GM18505 (cell line): ENCODE measurements around the gene IKZF5.

Experiments used
- ATAC-seq: cut with Tn5 transposase; IDR thresholded peaks from one replicate; pipeline ENCODE4 v1.9.1; 2021; ENCODE audit not compliant: unreplicated experiment
- POLR2A ChIP-seq: IDR thresholded peaks from 4 replicates; pipeline ENCODE4 v1.6.1; 2011; ENCODE audit warnings: borderline replicate concordance; ENCODE audit not compliant: insufficient read depth, insufficient read length; ENCODE audit errors: extremely low read depth

Gene IKZF5

DNA sequence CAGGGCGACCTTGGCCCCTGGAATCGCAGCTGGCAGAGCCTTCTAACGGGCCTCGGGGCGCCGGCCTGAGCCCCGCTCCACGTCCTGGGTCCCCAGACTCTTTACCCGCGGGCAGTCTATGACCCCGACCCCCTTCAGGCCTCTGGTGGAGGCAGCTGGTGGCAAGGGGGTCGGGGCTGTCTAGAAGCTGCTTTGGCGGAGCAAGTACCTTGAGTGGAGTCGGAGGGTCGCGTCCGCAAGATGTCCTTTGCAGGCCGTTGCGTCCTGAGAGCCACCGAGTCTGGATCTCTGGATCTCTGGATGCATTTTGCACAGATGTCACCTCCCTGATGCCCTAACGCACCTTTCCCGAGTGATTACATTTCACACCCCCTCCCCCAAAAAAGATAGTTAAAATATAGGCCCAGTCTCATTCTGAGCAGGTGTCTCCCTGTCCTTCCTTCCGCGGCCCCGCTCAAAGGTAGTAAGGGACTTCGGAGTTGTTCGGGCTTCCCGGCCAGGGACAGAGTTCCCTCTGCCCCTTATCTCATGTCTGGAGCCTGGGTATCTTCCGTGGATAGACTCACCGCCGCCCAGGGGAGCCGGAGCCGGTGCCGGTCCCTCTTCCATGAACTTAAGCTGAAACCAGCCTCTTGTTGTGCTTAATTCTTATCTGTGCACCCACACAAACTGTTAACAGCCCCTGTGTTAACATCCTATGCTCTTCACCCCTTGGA lies 668 bp upstream of the IKZF5 start:
- no peak for TF ChIP-seq POLR2A
- peak; percentile 6 for ATAC-seq

- TF ChIP-seq POLR2A, result no peak
- ATAC-seq, result no peak
Measured at GRCh38 chr10:123007558-123008354, 839 bp downstream of the IKZF5 start.

DNA sequence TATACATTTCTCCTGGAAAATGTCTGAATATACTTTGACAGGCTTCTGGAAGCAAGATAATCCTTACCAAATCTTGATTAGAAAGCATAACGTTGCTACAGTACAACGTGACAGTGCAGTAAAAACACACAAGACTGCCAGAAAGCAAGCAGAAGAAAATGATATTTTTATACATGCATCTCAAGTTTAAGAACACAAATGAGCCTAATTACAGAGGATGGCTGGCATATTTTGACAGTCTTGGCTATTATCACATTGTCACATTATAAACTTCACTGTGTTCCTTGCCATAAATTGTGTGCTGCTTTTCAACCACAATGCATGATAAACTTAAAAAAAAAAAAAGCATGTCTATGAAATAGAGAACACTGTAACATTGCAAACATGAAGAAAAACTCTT lies 4.3 kb downstream of the IKZF5 start:
- ATAC-seq, result no peak
- no peak for TF ChIP-seq POLR2A

DNA sequence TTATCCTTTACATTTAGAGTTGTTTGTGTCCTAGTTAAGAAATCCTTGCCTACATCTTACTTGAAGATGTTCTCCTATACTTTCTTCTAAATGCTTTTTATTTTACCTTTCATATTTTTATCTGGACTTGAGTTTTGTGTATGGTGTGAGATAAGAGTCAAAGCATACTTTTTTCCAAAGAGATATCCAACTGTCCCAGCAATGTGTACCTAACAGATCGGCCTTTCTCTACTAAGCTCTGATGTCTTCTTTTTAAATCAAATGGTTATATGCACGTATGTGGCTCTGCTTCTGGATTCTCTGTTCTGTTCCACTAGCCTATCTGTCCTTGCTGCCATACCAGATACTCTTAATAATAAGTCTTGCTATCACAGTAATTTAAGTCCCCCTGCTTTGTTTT lies 7.2 kb downstream of the IKZF5 start:
- no peak for TF ChIP-seq POLR2A
- no peak for ATAC-seq

- TF ChIP-seq POLR2A, result no peak
- no peak for ATAC-seq
Measured at GRCh38 chr10:123000155-123000554, 8.4 kb downstream of the IKZF5 start.

DNA sequence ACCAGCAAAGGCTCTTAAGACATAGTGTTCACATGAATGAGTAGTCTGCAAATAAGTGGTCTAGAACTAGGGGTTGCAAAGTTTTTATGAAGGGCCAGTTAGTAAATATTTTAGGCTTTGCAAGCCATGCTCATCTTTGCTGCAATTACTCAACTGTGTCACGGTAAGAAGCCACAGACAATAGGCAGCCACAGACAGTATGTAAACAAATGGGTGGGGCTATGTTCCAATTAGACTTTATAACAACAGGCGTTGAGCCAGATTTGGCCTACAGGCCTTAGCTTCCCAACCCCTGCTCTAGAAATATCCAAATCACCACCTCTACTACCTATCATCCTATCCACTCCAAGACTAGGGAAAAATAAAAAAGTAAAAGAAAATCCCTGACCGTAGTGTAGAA lies 9.2 kb downstream of the IKZF5 start:
- ATAC-seq, result no peak
- TF ChIP-seq POLR2A, result no peak

DNA sequence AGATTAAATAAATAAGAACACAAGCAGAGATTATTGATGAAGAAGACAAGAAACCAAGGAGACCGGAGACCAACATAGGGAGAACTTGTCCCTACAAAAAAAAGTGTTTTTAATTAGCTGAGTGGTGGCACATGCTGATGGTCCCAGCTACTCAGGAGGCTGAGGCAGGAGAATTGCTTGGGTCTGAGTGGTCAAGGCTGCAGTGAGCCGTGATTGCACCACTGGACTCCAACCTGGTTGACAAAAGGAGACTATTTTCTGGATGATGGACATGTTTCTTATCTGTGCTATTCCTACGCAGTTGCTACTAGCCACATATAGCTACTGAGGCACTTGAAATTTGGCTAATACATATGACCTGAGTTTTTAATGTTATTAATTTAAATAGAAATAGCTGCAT lies 9.7 kb downstream of the IKZF5 start:
- TF ChIP-seq POLR2A, result no peak
- no peak for ATAC-seq

DNA sequence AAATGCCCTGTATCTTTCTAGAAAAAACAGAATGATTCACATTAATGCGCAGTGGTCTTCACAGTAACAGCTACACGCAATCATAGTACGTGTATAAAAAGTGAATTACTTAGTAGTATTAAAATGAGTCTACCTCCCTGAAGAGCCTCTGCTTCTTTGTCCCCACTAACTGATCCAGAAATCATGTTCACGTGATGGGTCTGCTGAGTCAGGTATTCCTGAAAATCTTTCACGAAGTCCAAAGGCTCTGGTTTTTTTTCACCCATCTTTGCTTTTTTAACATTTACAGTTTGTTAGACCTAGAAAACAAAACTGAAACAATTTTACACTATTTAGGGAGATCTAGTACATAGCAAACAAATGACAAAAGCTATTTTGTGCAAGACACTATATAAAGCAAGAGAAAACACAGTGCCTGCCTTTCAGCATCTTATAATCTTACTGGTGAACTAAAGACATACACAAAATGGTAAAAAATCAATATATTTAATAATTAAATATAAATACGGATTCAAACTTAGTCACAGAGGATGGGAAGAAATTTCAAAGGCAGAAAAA lies 10.2 kb downstream of the IKZF5 start:
- no peak for ATAC-seq
- TF ChIP-seq POLR2A, result no peak

DNA sequence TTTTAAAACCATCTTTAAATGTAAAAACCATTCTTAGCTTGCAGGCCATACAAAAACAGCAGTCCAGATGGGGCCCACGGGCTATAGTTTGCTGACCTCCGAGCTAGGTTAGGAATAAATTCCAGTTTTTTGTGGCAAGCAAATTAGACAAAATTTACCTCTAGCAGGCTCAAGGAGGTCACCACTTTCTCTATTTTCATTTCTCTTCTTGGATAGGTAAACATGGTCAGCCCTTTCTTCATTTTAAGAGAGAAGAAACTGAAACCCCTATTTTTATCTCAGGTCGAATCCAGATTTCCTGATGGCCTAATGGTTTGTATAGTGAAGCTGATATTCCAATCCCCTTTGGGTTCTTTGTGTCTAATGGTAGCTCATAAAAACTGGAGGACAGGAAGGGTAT lies 10.7 kb downstream of the IKZF5 start:
- no peak for ATAC-seq
- no peak for TF ChIP-seq POLR2A

DNA sequence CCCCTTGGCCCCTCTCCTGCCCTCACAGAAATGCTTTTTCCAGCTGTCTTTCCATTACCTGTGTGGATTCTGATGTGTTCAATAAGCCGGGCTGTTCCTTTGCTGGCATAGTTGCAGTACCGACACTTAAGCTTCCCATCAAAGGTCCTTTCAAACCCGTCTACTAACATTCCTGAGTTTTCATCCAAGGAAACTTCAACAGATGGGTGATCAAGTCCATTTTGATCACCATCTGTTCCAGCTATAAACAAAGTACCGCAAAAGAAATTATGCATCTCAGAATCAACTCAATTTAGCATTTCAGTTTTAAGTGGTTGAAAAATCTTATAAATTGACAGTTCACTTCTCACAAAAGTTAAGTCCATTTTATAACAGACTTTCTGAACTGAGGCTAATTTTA lies 12.7 kb downstream of the IKZF5 start:
- no peak for ATAC-seq
- no peak for TF ChIP-seq POLR2A

GRCh38 chr10:122993797-122994336 lies 14.7 kb downstream of the IKZF5 start:
- TF ChIP-seq POLR2A, result no peak
- no peak for ATAC-seq

GRCh38 chr10:122992031-122992585 lies 16.5 kb downstream of the IKZF5 start:
- no peak for TF ChIP-seq POLR2A
- ATAC-seq, result no peak

DNA sequence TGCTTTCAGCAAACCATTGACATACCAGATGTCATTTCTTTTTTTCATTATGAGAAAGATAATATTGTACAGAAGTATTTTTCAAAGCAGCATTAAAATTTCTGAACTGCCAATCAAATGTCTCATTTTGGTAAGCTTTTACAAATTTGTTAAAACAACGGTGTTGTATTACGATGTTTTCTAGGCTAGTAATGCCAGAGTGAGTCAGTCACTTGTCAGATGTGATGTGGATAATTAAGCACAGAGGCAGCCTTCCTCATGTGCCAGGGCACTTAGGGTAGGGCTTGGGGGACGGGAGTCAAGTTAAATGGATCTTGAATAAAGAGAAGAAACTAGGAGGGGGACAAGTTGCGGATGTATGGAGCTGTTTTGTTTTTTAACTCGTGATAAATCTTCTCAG lies 18.3 kb downstream of the IKZF5 start:
- ATAC-seq, result no peak
- TF ChIP-seq POLR2A, result no peak
